ENCODE measurements around the gene FKBP2. TPM values are rescaled to one million over a fixed set of nuclear protein-coding genes. Genes with fewer than 3 reads are reported as not detected.

The FKBP2 gene
- total RNA-seq, 4 donors from 2014 or later, result 50.7 to 89.6 (median 56.0) TPM

- H3K9me3 ChIP-seq, result no peaks in the 10 kb centered on the region
- H3K4me3 ChIP-seq, result peak overlapping the region; percentile 73 to 94 (median 76)
- DNase-seq, result no peak
- H3K27me3 ChIP-seq, result no peaks in the 10 kb centered on the region
- intact Hi-C loops (cut with DNase I), result no loop called here
- WGBS, 2 donors, result 4 to 6% methylated on average over 9 to 11 of the region's 23 CpGs
- TF ChIP-seq CTCF (IDR thresholded peaks at IDR 0.05) (peak in 5 of 6 experiments; percentile 10 to 42 (median 17)), POLR2A (IDR thresholded peaks at IDR 0.05) (peak in 1 of 4 donors; percentile 50)
- H3K4me1 ChIP-seq, result peaks cover 29 to 69% (median 40%) of the 10 kb centered on the region in 3 donors
- peak overlapping the region; percentile 81 to 91 (median 89) for H3K27ac ChIP-seq
- peaks cover 11 to 35% (median 13%) of the 10 kb centered on the region in 3 donors for H3K36me3 ChIP-seq
These were observed 11.3 kb downstream of the FKBP2 start for GRCh38 chr11:64252003-64252872.

GRCh38 chr11:64253043-64253442 lies 12.1 kb downstream of the FKBP2 start:
- no peak for DNase-seq
- intact Hi-C loops (cut with DNase I), result no loop called here
- peak overlapping the region in 3 of 4 donors; percentile 75 to 94 (median 76) for H3K4me3 ChIP-seq
- WGBS, 2 donors, result 65% methylated on average over 8 of the region's 8 CpGs; no CpG with 5 or more reads in 1 of the 2 donors
- H3K27ac ChIP-seq, result peak overlapping the region in 3 of 4 donors; percentile 19 to 91 (median 91)
- no peaks in the 10 kb centered on the region for H3K27me3 ChIP-seq
- H3K9me3 ChIP-seq, result no peaks in the 10 kb centered on the region
- no peak for TF ChIP-seq POLR2A (IDR thresholded peaks at IDR 0.05)
- no peak for TF ChIP-seq CTCF (IDR thresholded peaks at IDR 0.05)
- H3K36me3 ChIP-seq, result peaks cover 13 to 43% (median 14%) of the 10 kb centered on the region in 3 donors
- H3K4me1 ChIP-seq, result peaks cover 22 to 61% (median 34%) of the 10 kb centered on the region in 3 donors

GRCh38 chr11:64253481-64253880 lies 12.6 kb downstream of the FKBP2 start:
- intact Hi-C loops (cut with DNase I), result no loop called here
- 42% methylated on average over 3 of the region's 5 CpGs; no CpG with 5 or more reads in 1 of the 2 donors for WGBS, 2 donors
- no peak for DNase-seq

GRCh38 chr11:64254326-64254725 lies 13.4 kb downstream of the FKBP2 start:
- H3K9me3 ChIP-seq, result no peaks in the 10 kb centered on the region
- no peak overlapping the region for H3K27ac ChIP-seq
- no peak for DNase-seq
- no peaks in the 10 kb centered on the region for H3K27me3 ChIP-seq
- H3K36me3 ChIP-seq, result peaks cover 21 to 55% (median 24%) of the 10 kb centered on the region in 3 donors
- no CpG with 5 or more reads among the region's 7 CpGs for WGBS, 2 donors
- no peak for TF ChIP-seq POLR2A (IDR thresholded peaks at IDR 0.05)
- no peak for TF ChIP-seq CTCF (IDR thresholded peaks at IDR 0.05)
- peaks cover 21 to 58% (median 33%) of the 10 kb centered on the region in 3 donors for H3K4me1 ChIP-seq
- no peak overlapping the region for H3K4me3 ChIP-seq
- intact Hi-C loops (cut with DNase I), result no loop called here

More at GRCh38 chr11:64253481-64253880, 12.6 kb downstream of the FKBP2 start:
- no peaks in the 10 kb centered on the region for H3K27me3 ChIP-seq
- H3K9me3 ChIP-seq, result no peaks in the 10 kb centered on the region
- H3K4me3 ChIP-seq, result peak overlapping the region in 1 of 4 donors; percentile 75
- H3K4me1 ChIP-seq, result peaks cover 21 to 58% (median 33%) of the 10 kb centered on the region in 3 donors
- TF ChIP-seq CTCF (IDR thresholded peaks at IDR 0.05) (no peak), POLR2A (IDR thresholded peaks at IDR 0.05) (no peak)
- peak overlapping the region in 2 of 4 donors; percentile 2 to 5 for H3K27ac ChIP-seq
- H3K36me3 ChIP-seq, result peaks cover 13 to 47% (median 15%) of the 10 kb centered on the region in 3 donors

Data from esophagus squamous epithelium (tissue), 5 donors.